ENCODE results near the gene MICA. TPM values are rescaled to one million over a fixed set of nuclear protein-coding genes. Genes with fewer than 3 reads are reported as not detected.
"Not testable (repeated sequence)": the region's sequence is repeated elsewhere in the genome, so short reads cannot be mapped to it uniquely, and the experiment has no call there.

MICA gene
- total RNA-seq, 1 donor from 2014 or later = 33.1 TPM

DNA sequence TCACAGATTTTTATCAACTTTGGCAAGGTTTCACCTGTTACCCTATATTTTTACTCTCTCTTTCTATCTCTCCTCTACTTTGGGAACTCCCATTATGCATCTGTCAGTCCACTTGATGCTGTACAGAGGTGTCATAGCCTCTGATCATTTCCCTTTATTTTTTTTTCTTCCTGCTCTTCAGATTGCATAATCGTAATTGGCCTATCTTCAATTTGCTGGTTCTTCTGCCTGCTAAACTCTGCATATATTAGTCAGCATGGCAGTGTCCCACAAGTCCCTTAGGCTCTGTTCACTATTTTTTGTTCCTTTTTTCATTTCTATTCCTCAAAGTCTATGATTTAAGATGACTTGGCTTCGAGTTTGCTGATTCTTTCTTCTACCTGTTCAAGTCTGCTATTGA, 49.9 kb downstream of the MICA start:
- ATAC-seq = no peak
- H3K9me3 ChIP-seq = peaks cover 12% of the 10 kb centered on the region
- no peak overlapping the region for H3K27ac ChIP-seq
- TF ChIP-seq, protein P1, sequence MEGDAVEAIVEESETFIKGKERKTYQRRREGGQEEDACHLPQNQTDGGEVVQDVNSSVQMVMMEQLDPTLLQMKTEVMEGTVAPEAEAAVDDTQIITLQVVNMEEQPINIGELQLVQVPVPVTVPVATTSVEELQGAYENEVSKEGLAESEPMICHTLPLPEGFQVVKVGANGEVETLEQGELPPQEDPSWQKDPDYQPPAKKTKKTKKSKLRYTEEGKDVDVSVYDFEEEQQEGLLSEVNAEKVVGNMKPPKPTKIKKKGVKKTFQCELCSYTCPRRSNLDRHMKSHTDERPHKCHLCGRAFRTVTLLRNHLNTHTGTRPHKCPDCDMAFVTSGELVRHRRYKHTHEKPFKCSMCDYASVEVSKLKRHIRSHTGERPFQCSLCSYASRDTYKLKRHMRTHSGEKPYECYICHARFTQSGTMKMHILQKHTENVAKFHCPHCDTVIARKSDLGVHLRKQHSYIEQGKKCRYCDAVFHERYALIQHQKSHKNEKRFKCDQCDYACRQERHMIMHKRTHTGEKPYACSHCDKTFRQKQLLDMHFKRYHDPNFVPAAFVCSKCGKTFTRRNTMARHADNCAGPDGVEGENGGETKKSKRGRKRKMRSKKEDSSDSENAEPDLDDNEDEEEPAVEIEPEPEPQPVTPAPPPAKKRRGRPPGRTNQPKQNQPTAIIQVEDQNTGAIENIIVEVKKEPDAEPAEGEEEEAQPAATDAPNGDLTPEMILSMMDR (IDR thresholded peaks at IDR 0.05) = no peak
- intact Hi-C loops (cut with DNase I) = no loop called here
- H3K4me3 ChIP-seq = no peak overlapping the region
- no peaks in the 10 kb centered on the region for H3K4me1 ChIP-seq
- DNase-seq = no peak
- H3K36me3 ChIP-seq = no peaks in the 10 kb centered on the region
- no peaks in the 10 kb centered on the region for H3K27me3 ChIP-seq (ENCODE audit: low read depth)

DNA sequence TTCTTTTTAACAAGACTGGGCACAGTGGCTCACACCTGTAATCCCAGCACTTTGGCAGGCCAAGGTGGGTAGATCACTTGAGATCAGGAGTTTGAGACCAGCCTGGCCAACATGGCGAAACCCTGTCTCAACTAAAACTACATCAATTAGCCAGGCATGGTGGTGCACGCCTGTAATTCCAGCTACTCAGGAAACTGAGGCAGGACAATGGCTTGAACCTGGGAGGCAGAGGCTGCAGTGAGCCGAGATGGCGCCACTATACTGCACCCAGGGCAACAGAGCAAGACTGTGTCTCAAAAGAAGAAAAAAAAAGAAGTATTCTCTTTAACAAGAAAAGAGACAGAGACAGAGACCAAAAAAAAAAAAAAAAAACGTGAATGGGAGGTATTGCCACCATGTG, 56.5 kb downstream of the MICA start:
- H3K4me3 ChIP-seq; intact Hi-C loops (cut with DNase I); ATAC-seq; H3K36me3 ChIP-seq; DNase-seq; H3K27ac ChIP-seq; H3K9me3 ChIP-seq; H3K27me3 ChIP-seq (ENCODE audit: low read depth): not testable (repeated sequence)
- peaks cover 19% of the 10 kb centered on the region for H3K4me1 ChIP-seq

DNA sequence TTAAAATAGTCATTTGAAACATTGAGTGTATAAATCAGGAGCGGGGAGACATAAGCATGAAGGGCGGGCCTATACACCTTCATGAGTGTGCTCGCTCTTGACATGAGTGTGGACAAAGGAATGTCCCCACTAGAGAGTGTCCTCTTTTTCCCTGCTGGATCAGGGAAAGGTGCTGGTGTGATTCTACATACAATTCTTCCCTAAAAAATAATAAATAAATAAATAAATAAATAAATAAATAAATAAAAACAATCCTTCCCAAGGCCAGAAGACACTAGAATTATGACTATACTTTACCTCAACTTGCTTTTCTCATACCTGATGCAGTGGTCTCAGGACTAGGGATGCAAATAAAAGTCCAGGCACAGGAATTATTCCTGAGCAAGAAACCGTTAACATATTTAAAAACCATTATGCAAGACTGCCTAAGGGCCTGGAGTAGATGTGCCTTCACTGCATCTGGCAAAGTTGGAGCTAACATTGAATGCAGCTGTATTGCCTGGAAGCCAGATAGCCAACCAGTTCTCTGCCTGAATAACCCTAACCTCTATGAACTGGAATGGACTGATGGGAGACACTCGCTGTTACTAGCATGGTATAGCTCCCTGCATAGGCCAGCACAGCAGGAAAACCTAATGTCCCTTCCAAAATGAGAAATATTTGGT, 57.1 kb downstream of the MICA start:
- ATAC-seq (no peak), DNase-seq (no peak)
- no peaks in the 10 kb centered on the region for H3K9me3 ChIP-seq
- TF ChIP-seq, protein P1 (IDR thresholded peaks at IDR 0.05) = no peak
- intact Hi-C loops (cut with DNase I) = no loop called here
- H3K4me3 ChIP-seq = no peak overlapping the region
- no peaks in the 10 kb centered on the region for H3K36me3 ChIP-seq
- H3K4me1 ChIP-seq = peaks cover 25% of the 10 kb centered on the region
- H3K27me3 ChIP-seq (ENCODE audit: low read depth) = no peaks in the 10 kb centered on the region
- no peak overlapping the region for H3K27ac ChIP-seq

DNA sequence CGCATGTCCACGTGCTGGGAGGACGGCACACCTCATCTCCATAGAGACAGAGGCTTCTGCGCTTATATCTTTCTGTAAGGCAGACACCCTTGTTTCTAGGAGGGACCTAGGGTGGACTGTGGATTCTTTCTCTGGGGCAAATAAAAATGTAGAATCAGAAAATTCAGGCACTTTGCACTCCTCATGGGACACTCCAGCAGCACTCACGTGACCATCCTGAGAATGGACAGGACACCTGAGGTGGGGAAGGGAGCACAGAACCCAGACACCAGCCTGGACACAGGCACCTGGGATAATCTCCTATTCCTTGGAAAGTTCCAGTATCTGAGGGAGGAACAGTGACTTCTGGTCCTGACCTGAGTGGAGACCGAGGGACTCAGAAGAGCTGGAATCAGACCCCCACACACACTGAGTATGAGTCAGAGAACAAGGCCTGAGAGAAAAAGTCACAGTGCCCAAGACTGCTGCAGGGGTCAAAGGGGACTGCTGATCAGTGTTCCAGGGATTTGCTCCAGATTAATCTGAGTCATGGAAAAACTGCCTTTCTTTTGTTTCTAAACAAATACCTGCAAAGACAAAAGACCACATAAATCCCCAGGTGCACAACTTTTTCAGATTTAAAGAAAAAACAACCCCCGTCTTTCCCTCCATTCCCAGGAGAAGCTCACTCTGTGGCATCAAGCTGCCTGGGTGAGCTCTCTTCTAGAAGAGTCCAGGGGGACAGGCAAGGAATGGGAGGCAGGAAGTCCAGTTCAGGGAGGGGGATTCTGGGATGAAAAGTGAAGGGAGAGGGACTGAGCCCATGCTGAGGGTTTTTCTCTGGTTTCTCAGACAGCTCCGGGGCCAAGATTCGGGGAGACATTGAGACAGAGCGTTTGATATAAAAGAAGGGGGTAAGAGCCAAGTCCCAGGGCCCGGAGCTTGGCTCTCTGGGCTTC, 58.9 kb downstream of the MICA start:
- Histone ChIP-seq H3K27me3 (ENCODE audit: low read depth) (no peaks in the 10 kb centered on the region), H3K4me1 (peaks cover 43% of the 10 kb centered on the region), H3K36me3 (no peaks in the 10 kb centered on the region), H3K27ac (peak overlapping the region; percentile 85), H3K9me3 (no peaks in the 10 kb centered on the region), H3K4me3 (peak overlapping the region; percentile 67)
- peak in 1 of 2 donors; percentile 38 for ATAC-seq
- DNase-seq = no peak
- intact Hi-C loops (cut with DNase I) = no loop called here
- TF ChIP-seq, protein P1 (IDR thresholded peaks at IDR 0.05) = no peak

GRCh38 chr6:31462964-31463870, 59.8 kb downstream of the MICA start:
- Histone ChIP-seq H3K27me3 (ENCODE audit: low read depth) (no peaks in the 10 kb centered on the region), H3K4me3 (peak overlapping the region; percentile 67), H3K36me3 (no peaks in the 10 kb centered on the region), H3K4me1 (peaks cover 45% of the 10 kb centered on the region), H3K9me3 (no peaks in the 10 kb centered on the region), H3K27ac (peak overlapping the region; percentile 85)
- intact Hi-C loops (cut with DNase I) = no loop called here
- peak; percentile 88 for DNase-seq
- peak; percentile 97 to 99 for ATAC-seq
- TF ChIP-seq, protein P1 (IDR thresholded peaks at IDR 0.05) = no peak
